ENCODE measurements around the gene TTBK2. TPM values are rescaled to one million over a fixed set of nuclear protein-coding genes. Genes with fewer than 3 reads are reported as not detected.

The TTBK2 gene
- total RNA-seq, 1 experiment from 2014 or later: 10.6 TPM

DNA sequence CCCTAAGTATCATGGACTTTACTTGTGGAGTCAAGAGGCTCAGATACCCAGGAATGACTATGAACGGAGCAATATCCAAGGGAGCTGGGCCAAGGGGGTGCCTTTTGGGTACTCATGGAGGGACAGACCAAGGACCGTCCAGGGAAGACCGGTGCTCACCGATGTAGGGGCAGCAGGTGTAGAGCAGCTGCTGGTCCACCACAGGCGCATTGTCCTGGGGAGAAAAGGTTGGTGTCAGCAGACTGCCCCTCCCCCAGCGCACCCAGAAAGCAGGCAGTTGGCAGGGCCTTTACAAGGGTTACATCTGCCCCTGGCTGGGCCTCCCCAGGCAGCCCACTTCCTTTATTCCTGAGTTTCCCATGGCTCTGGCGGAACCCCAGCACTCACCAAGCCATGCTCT, 191.2 kb downstream of the TTBK2 start:
- H3K4me1 ChIP-seq (ENCODE audit: control insufficient read depth in 1 of 2, insufficient read depth in 2 of 2, low read length in 2 of 2): no peaks in the 10 kb centered on the region
- intact Hi-C loops (cut with micrococcal nuclease): no loop called here
- ChIA-PET RAD21 (ENCODE audit: low non-redundant PET in 1 of 2, low total read pairs in 2 of 2, uncharacterized antibody in 2 of 2, unreplicated experiment in 2 of 2) (no interaction called here), CTCF (no interaction called here), POLR2A (no interaction called here)
- H3K79me2 ChIP-seq (ENCODE audit: insufficient read depth, low read length): no peaks in the 10 kb centered on the region
- DNase-seq (ENCODE audit: low read depth, low spot score): no peak
- H3K36me3 ChIP-seq (ENCODE audit: control insufficient read depth in 1 of 2, insufficient read depth in 2 of 2, low read length in 2 of 2): peaks cover 30 to 44% of the 10 kb centered on the region in 2 experiments
- no peak for TF ChIP-seq RAD21 (IDR thresholded peaks at IDR 0.05; ENCODE audit: low read depth)
- no peak for TF ChIP-seq EZH2phosphoT487 (IDR thresholded peaks at IDR 0.05; ENCODE audit: borderline replicate concordance)
- no peak for TF ChIP-seq ZNF274 (IDR thresholded peaks at IDR 0.05; ENCODE audit: low read depth, low read length)
- TF ChIP-seq POLR2AphosphoS5 (IDR thresholded peaks at IDR 0.05; ENCODE audit: low read depth, low read length): no peak
- TF ChIP-seq, protein P1, sequence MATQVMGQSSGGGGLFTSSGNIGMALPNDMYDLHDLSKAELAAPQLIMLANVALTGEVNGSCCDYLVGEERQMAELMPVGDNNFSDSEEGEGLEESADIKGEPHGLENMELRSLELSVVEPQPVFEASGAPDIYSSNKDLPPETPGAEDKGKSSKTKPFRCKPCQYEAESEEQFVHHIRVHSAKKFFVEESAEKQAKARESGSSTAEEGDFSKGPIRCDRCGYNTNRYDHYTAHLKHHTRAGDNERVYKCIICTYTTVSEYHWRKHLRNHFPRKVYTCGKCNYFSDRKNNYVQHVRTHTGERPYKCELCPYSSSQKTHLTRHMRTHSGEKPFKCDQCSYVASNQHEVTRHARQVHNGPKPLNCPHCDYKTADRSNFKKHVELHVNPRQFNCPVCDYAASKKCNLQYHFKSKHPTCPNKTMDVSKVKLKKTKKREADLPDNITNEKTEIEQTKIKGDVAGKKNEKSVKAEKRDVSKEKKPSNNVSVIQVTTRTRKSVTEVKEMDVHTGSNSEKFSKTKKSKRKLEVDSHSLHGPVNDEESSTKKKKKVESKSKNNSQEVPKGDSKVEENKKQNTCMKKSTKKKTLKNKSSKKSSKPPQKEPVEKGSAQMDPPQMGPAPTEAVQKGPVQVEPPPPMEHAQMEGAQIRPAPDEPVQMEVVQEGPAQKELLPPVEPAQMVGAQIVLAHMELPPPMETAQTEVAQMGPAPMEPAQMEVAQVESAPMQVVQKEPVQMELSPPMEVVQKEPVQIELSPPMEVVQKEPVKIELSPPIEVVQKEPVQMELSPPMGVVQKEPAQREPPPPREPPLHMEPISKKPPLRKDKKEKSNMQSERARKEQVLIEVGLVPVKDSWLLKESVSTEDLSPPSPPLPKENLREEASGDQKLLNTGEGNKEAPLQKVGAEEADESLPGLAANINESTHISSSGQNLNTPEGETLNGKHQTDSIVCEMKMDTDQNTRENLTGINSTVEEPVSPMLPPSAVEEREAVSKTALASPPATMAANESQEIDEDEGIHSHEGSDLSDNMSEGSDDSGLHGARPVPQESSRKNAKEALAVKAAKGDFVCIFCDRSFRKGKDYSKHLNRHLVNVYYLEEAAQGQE (IDR thresholded peaks at IDR 0.05; ENCODE audit: low read depth): no peak
- no peak for TF ChIP-seq ELF1 (IDR thresholded peaks at IDR 0.05; ENCODE audit: borderline replicate concordance, low read depth)
- TF ChIP-seq ZFX (IDR thresholded peaks at IDR 0.05): no peak
- TF ChIP-seq SP1 (IDR thresholded peaks at IDR 0.05; ENCODE audit: low read depth): no peak
- no peak for TF ChIP-seq FOSL1 (IDR thresholded peaks at IDR 0.05; ENCODE audit: low read depth)
- TF ChIP-seq, protein P2, sequence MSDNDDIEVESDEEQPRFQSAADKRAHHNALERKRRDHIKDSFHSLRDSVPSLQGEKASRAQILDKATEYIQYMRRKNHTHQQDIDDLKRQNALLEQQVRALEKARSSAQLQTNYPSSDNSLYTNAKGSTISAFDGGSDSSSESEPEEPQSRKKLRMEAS (IDR thresholded peaks at IDR 0.05): no peak
- no peak for TF ChIP-seq POLR2A (IDR thresholded peaks at IDR 0.05; ENCODE audit: borderline replicate concordance, extremely low read depth, insufficient read depth, insufficient read length)
- H3K27ac ChIP-seq (ENCODE audit: low read depth, low read length): no peak overlapping the region
- H3K9me2 ChIP-seq (ENCODE audit: insufficient read depth): no peaks in the 10 kb centered on the region
- H2AFZ ChIP-seq (ENCODE audit: low read depth, low read length, poor library complexity, severe bottlenecking): no peak overlapping the region
- H3K9me3 ChIP-seq (ENCODE audit: control insufficient read depth in 1 of 2, insufficient read depth in 1 of 2, low read depth in 1 of 2, low read length in 2 of 2): no peaks in the 10 kb centered on the region
- H3K27me3 ChIP-seq (ENCODE audit: insufficient read depth, low read length): no peaks in the 10 kb centered on the region
- no peaks in the 10 kb centered on the region for H4K20me1 ChIP-seq (ENCODE audit: insufficient read depth)
- no peak for ATAC-seq
- no TSS peak for BruUV-seq (replicated peaks)
- no peak overlapping the region for H3K4me2 ChIP-seq (ENCODE audit: low read length)
- no peak overlapping the region for H3K9ac ChIP-seq (ENCODE audit: low read length)
- no peak overlapping the region for H3K4me3 ChIP-seq (replicated peaks in 1 of 2; ENCODE audit: low read depth in 1 of 2, low read length in 2 of 2)
